Measurements from ENCODE around the gene KIF19. TPM values are rescaled to one million over a fixed set of nuclear protein-coding genes. Genes with fewer than 3 reads are reported as not detected.
"Not testable (repeated sequence)": the region's sequence is repeated elsewhere in the genome, so short reads cannot be mapped to it uniquely, and the experiment has no call there.

KIF19 gene
- total RNA-seq (1 to 10 TPM; 4.4 to 5.1 TPM), polyA plus RNA-seq (not detected)
- long read RNA-seq, donor 1, partial matches to known transcripts: 9 of 26 reads
- long read RNA-seq, donor 1, other reads (novel, unspliced or antisense): 10 of 26 reads
- long read RNA-seq, donor 2, partial matches to known transcripts: 2 of 10 reads
- long read RNA-seq, donor 2, other reads (novel, unspliced or antisense): 6 of 10 reads

GRCh38 chr17:74325743-74326379, at the start of gene KIF19:
Gene KIF19, plus strand, starts transcription at chr17:74326226. Its CDS starts 124 bp downstream, at chr17:74326350.
- Histone ChIP-seq H3K36me3 (ENCODE audit: control insufficient read depth in 1 of 2, insufficient read depth in 2 of 2, low read length in 1 of 2) (no peaks in the 10 kb centered on the region), H3K4me1 (ENCODE audit: control insufficient read depth in 1 of 2, insufficient read depth in 2 of 2, low read length in 2 of 2) (no peaks in the 10 kb centered on the region), H3K27me3 (ENCODE audit: control insufficient read depth in 1 of 2, insufficient read depth in 2 of 2, low read length in 1 of 2) (peaks cover 0 to 1% of the 10 kb centered on the region in 2 donors), H3K9me3 (ENCODE audit: control insufficient read depth, low read length) (no peaks in the 10 kb centered on the region), H3K4me3 (ENCODE audit: low read length in 2 of 2) (no peak within 1 kb of the TSS), H3K27ac (ENCODE audit: low read depth in 1 of 2, low read length in 2 of 2) (no peak within 1 kb of the TSS)
- intact Hi-C loops (cut with DNase I): no loop called here
- ATAC-seq (ENCODE audit: low FRiP score) (peak; percentile 45), DNase-seq (peak in 1 of 2 donors; percentile 79)
- WGBS, 2 donors: 3% methylated on average over 50 to 73 of the region's 73 CpGs

GRCh38 chr17:74276541-74277009, 49.5 kb upstream of the KIF19 start:
- H3K36me3 ChIP-seq (ENCODE audit: control insufficient read depth in 1 of 2, insufficient read depth in 2 of 2, low read length in 1 of 2): no peaks in the 10 kb centered on the region
- no peaks in the 10 kb centered on the region for H3K9me3 ChIP-seq (ENCODE audit: control insufficient read depth, low read length)
- no peaks in the 10 kb centered on the region for H3K27me3 ChIP-seq (ENCODE audit: control insufficient read depth in 1 of 2, insufficient read depth in 2 of 2, low read length in 1 of 2)
- ATAC-seq (ENCODE audit: low FRiP score): peak; percentile 31
- H3K27ac ChIP-seq (ENCODE audit: low read depth in 1 of 2, low read length in 2 of 2): no peak overlapping the region
- H3K4me3 ChIP-seq (ENCODE audit: low read length in 2 of 2): no peak overlapping the region
- DNase-seq: no peak
- no peaks in the 10 kb centered on the region for H3K4me1 ChIP-seq (ENCODE audit: control insufficient read depth in 1 of 2, insufficient read depth in 2 of 2, low read length in 2 of 2)
- intact Hi-C loops (cut with DNase I): no loop called here
- 46 to 51% methylated on average over 5 of the region's 5 CpGs for WGBS, 2 donors

GRCh38 chr17:74277935-74278334, 48.1 kb upstream of the KIF19 start:
- 83 to 85% methylated on average over 1 of the region's 1 CpG for WGBS, 2 donors

GRCh38 chr17:74279617-74280016, 46.4 kb upstream of the KIF19 start:
- intact Hi-C loops (cut with DNase I); H3K9me3 ChIP-seq (ENCODE audit: control insufficient read depth, low read length): not testable (repeated sequence)
- 85 to 93% methylated on average over 7 of the region's 7 CpGs for WGBS, 2 donors

More at GRCh38 chr17:74277935-74278334, 48.1 kb upstream of the KIF19 start:
- no peak overlapping the region for H3K27ac ChIP-seq (ENCODE audit: low read depth in 1 of 2, low read length in 2 of 2)
- H3K27me3 ChIP-seq (ENCODE audit: control insufficient read depth in 1 of 2, insufficient read depth in 2 of 2, low read length in 1 of 2): no peaks in the 10 kb centered on the region
- H3K4me3 ChIP-seq (ENCODE audit: low read length in 2 of 2): no peak overlapping the region
- H3K36me3 ChIP-seq (ENCODE audit: control insufficient read depth in 1 of 2, insufficient read depth in 2 of 2, low read length in 1 of 2): no peaks in the 10 kb centered on the region
- DNase-seq: no peak
- intact Hi-C loops (cut with DNase I): no loop called here
- ATAC-seq (ENCODE audit: low FRiP score): no peak
- H3K9me3 ChIP-seq (ENCODE audit: control insufficient read depth, low read length): no peaks in the 10 kb centered on the region
- no peaks in the 10 kb centered on the region for H3K4me1 ChIP-seq (ENCODE audit: control insufficient read depth in 1 of 2, insufficient read depth in 2 of 2, low read length in 2 of 2)

GRCh38 chr17:74280093-74280513, 45.9 kb upstream of the KIF19 start:
- no peaks in the 10 kb centered on the region for H3K27me3 ChIP-seq (ENCODE audit: control insufficient read depth in 1 of 2, insufficient read depth in 2 of 2, low read length in 1 of 2)
- H3K36me3 ChIP-seq (ENCODE audit: control insufficient read depth in 1 of 2, insufficient read depth in 2 of 2, low read length in 1 of 2): no peaks in the 10 kb centered on the region
- DNase-seq: peak in 1 of 2 donors; percentile 61
- intact Hi-C loops (cut with DNase I): no loop called here
- WGBS, 2 donors: 86% methylated on average over 9 of the region's 9 CpGs
- H3K4me3 ChIP-seq (ENCODE audit: low read length in 2 of 2): no peak overlapping the region
- ATAC-seq (ENCODE audit: low FRiP score): no peak
- no peak overlapping the region for H3K27ac ChIP-seq (ENCODE audit: low read depth in 1 of 2, low read length in 2 of 2)
- no peaks in the 10 kb centered on the region for H3K9me3 ChIP-seq (ENCODE audit: control insufficient read depth, low read length)
- H3K4me1 ChIP-seq (ENCODE audit: control insufficient read depth in 1 of 2, insufficient read depth in 2 of 2, low read length in 2 of 2): no peaks in the 10 kb centered on the region

More at GRCh38 chr17:74279617-74280016, 46.4 kb upstream of the KIF19 start:
- not testable (repeated sequence) for ATAC-seq (ENCODE audit: low FRiP score); H3K27ac ChIP-seq (ENCODE audit: low read depth in 1 of 2, low read length in 2 of 2); H3K4me1 ChIP-seq (ENCODE audit: control insufficient read depth in 1 of 2, insufficient read depth in 2 of 2, low read length in 2 of 2); H3K36me3 ChIP-seq (ENCODE audit: control insufficient read depth in 1 of 2, insufficient read depth in 2 of 2, low read length in 1 of 2); H3K27me3 ChIP-seq (ENCODE audit: control insufficient read depth in 1 of 2, insufficient read depth in 2 of 2, low read length in 1 of 2); H3K4me3 ChIP-seq (ENCODE audit: low read length in 2 of 2); DNase-seq

GRCh38 chr17:74281799-74282198, 44.2 kb upstream of the KIF19 start:
- Histone ChIP-seq H3K9me3 (ENCODE audit: control insufficient read depth, low read length) (no peaks in the 10 kb centered on the region), H3K27ac (ENCODE audit: low read depth in 1 of 2, low read length in 2 of 2) (no peak overlapping the region), H3K36me3 (ENCODE audit: control insufficient read depth in 1 of 2, insufficient read depth in 2 of 2, low read length in 1 of 2) (no peaks in the 10 kb centered on the region), H3K4me3 (ENCODE audit: low read length in 2 of 2) (no peak overlapping the region), H3K27me3 (ENCODE audit: control insufficient read depth in 1 of 2, insufficient read depth in 2 of 2, low read length in 1 of 2) (no peaks in the 10 kb centered on the region), H3K4me1 (ENCODE audit: control insufficient read depth in 1 of 2, insufficient read depth in 2 of 2, low read length in 2 of 2) (no peaks in the 10 kb centered on the region)
- ATAC-seq (ENCODE audit: low FRiP score) (no peak), DNase-seq (no peak)
- WGBS, 2 donors: 92 to 93% methylated on average over 20 of the region's 20 CpGs
- intact Hi-C loops (cut with DNase I): no loop called here

GRCh38 chr17:74282274-74282586, 43.8 kb upstream of the KIF19 start:
- H3K4me3 ChIP-seq (ENCODE audit: low read length in 2 of 2); DNase-seq; H3K27me3 ChIP-seq (ENCODE audit: control insufficient read depth in 1 of 2, insufficient read depth in 2 of 2, low read length in 1 of 2); H3K4me1 ChIP-seq (ENCODE audit: control insufficient read depth in 1 of 2, insufficient read depth in 2 of 2, low read length in 2 of 2); ATAC-seq (ENCODE audit: low FRiP score); H3K27ac ChIP-seq (ENCODE audit: low read depth in 1 of 2, low read length in 2 of 2); intact Hi-C loops (cut with DNase I); H3K36me3 ChIP-seq (ENCODE audit: control insufficient read depth in 1 of 2, insufficient read depth in 2 of 2, low read length in 1 of 2); H3K9me3 ChIP-seq (ENCODE audit: control insufficient read depth, low read length): not testable (repeated sequence)
- 87 to 91% methylated on average over 4 of the region's 4 CpGs for WGBS, 2 donors

GRCh38 chr17:74282587-74283370, 43.2 kb upstream of the KIF19 start:
- Histone ChIP-seq H3K27me3 (ENCODE audit: control insufficient read depth in 1 of 2, insufficient read depth in 2 of 2, low read length in 1 of 2) (no peaks in the 10 kb centered on the region), H3K9me3 (ENCODE audit: control insufficient read depth, low read length) (no peaks in the 10 kb centered on the region), H3K27ac (ENCODE audit: low read depth in 1 of 2, low read length in 2 of 2) (no peak overlapping the region), H3K4me1 (ENCODE audit: control insufficient read depth in 1 of 2, insufficient read depth in 2 of 2, low read length in 2 of 2) (no peaks in the 10 kb centered on the region), H3K36me3 (ENCODE audit: control insufficient read depth in 1 of 2, insufficient read depth in 2 of 2, low read length in 1 of 2) (no peaks in the 10 kb centered on the region), H3K4me3 (ENCODE audit: low read length in 2 of 2) (no peak overlapping the region)
- intact Hi-C loops (cut with DNase I): no loop called here
- no peak for DNase-seq
- WGBS, 2 donors: 65 to 74% methylated on average over 9 of the region's 9 CpGs
- ATAC-seq (ENCODE audit: low FRiP score): no peak

Data from aorta (tissue), 5 donors.